ENCODE measurements around the gene MYO7B.

- TF ChIP-seq ZFP3 (CRISPR knock-in tag; IDR thresholded peaks at IDR 0.05) (no peak), PATZ1 (CRISPR knock-in tag; IDR thresholded peaks at IDR 0.05; ENCODE audit: borderline replicate concordance) (no peak), ZC3H10 (CRISPR knock-in tag; IDR thresholded peaks at IDR 0.05) (no peak), ISL1 (CRISPR knock-in tag; IDR thresholded peaks at IDR 0.05) (no peak), POU6F1 (CRISPR knock-in tag; IDR thresholded peaks at IDR 0.05; ENCODE audit: borderline replicate concordance, low read depth) (no peak), ESRRG (CRISPR knock-in tag; IDR thresholded peaks at IDR 0.05) (no peak), CSDC2 (CRISPR knock-in tag; IDR thresholded peaks at IDR 0.05) (no peak), SNAI2 (CRISPR knock-in tag; IDR thresholded peaks at IDR 0.05) (no peak), OSR1 (CRISPR knock-in tag; IDR thresholded peaks at IDR 0.05) (no peak), ZNF8 (CRISPR knock-in tag; IDR thresholded peaks at IDR 0.05) (no peak)
Measured at GRCh38 chr2:127584047-127584446, 48.6 kb downstream of the MYO7B start.

Measured in SK-N-SH treated with all-trans-retinoic acid at 6 μM for 48 hours (cell line).